Hepatocyte (in vitro differentiated cells): Measurements from ENCODE around the gene PIP4K2C.

Source experiments
- EZH2 ChIP-seq: fragments of 200-600 bp; sonication (generic); IDR thresholded peaks from 2 replicates; pipeline ENCODE4 v1.6.1; 2016; ENCODE audit warnings: antibody characterized with exemption, mild to moderate bottlenecking, borderline replicate concordance
- EZH2phosphoT487 ChIP-seq: fragments of 200-600 bp; sonication (generic); IDR thresholded peaks from one replicate; pipeline ENCODE4 v1.6.1; 2018; ENCODE audit warnings: antibody characterized with exemption, mild to moderate bottlenecking, low read depth, moderate library complexity; ENCODE audit not compliant: unreplicated experiment, severe bottlenecking
- TF ChIP-seq, protein P1 (sequence below): fragments of 200-600 bp; sonication (generic); IDR thresholded peaks from 2 replicates; pipeline ENCODE4 v1.5.1; 2016; ENCODE audit warnings: antibody characterized with exemption, mild to moderate bottlenecking; ENCODE audit not compliant: poor library complexity

DNA sequence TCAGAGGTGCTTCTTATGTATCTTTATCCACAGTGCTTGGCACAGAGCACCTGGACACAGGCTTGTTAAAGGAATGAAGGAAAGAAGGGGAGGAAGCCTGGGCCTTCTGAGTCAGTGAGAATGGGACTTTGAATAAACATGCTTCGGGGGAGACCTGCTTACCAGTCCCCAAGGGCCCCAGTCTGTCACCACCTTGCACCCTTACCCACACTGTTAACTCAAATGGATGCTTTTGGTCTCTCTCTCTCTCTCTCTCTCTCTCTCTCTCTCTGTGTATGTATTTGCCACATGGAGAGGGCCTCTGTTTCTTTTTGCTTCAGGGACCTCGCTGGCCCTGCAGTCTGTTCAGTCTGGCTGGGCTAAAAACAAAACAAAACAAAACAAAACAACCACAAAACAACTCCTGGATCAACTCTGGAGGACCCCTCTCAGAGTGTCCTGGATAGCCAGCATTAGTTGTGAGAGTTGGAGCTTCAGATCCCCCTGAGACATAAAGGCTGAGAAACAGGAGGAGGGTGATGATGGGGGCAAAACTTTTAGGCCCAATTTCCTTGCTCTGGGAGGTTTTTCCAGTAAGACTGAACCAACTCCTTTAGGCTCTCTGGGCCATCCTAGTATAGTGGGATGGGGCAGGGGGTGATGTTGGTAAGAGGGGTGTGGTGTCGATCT, 39.2 kb upstream of the PIP4K2C start:
- no peak for TF ChIP-seq EZH2
- TF ChIP-seq, protein P1, sequence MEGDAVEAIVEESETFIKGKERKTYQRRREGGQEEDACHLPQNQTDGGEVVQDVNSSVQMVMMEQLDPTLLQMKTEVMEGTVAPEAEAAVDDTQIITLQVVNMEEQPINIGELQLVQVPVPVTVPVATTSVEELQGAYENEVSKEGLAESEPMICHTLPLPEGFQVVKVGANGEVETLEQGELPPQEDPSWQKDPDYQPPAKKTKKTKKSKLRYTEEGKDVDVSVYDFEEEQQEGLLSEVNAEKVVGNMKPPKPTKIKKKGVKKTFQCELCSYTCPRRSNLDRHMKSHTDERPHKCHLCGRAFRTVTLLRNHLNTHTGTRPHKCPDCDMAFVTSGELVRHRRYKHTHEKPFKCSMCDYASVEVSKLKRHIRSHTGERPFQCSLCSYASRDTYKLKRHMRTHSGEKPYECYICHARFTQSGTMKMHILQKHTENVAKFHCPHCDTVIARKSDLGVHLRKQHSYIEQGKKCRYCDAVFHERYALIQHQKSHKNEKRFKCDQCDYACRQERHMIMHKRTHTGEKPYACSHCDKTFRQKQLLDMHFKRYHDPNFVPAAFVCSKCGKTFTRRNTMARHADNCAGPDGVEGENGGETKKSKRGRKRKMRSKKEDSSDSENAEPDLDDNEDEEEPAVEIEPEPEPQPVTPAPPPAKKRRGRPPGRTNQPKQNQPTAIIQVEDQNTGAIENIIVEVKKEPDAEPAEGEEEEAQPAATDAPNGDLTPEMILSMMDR: no peak
- no peak for TF ChIP-seq EZH2phosphoT487
